ENCODE results near the gene RNF10.
"Not testable (repeated sequence)": the region's sequence is repeated elsewhere in the genome, so short reads cannot be mapped to it uniquely, and the experiment has no call there.

Gene RNF10

GRCh38 chr12:120581998-120582397 lies 47.8 kb downstream of the RNF10 start:
- no peak for DNase-seq

- DNase-seq, result peak; percentile 54
Measured at GRCh38 chr12:120583478-120584030, 49.4 kb downstream of the RNF10 start.

GRCh38 chr12:120584343-120585149 lies 50.4 kb downstream of the RNF10 start:
- no peak for DNase-seq

GRCh38 chr12:120586206-120586605 lies 52.0 kb downstream of the RNF10 start:
- DNase-seq, result no peak

GRCh38 chr12:120586860-120587259 lies 52.7 kb downstream of the RNF10 start:
- DNase-seq, result no peak

- DNase-seq, result no peak
Measured at GRCh38 chr12:120588371-120588770, 54.2 kb downstream of the RNF10 start.

- DNase-seq, result no peak
Measured at GRCh38 chr12:120588948-120589930, 55.1 kb downstream of the RNF10 start.

- no peak for DNase-seq
Measured at GRCh38 chr12:120590741-120591407, 56.7 kb downstream of the RNF10 start.

- no peak for DNase-seq
Measured at GRCh38 chr12:120592121-120593049, 58.2 kb downstream of the RNF10 start.

- DNase-seq, result no peak
Measured at GRCh38 chr12:120596901-120597300, 62.7 kb downstream of the RNF10 start.

- no peak for DNase-seq
Measured at GRCh38 chr12:120597861-120598260, 63.7 kb downstream of the RNF10 start.

GRCh38 chr12:120598674-120599463 lies 64.7 kb downstream of the RNF10 start:
- no peak for DNase-seq

GRCh38 chr12:120599672-120600552 lies 65.8 kb downstream of the RNF10 start:
- DNase-seq, result no peak

GRCh38 chr12:120602416-120602815 lies 68.3 kb downstream of the RNF10 start:
- not testable (repeated sequence) for DNase-seq

- no peak for DNase-seq
Measured at GRCh38 chr12:120610560-120610959, 76.4 kb downstream of the RNF10 start.

- DNase-seq, result not testable (repeated sequence)
Measured at GRCh38 chr12:120611534-120611933, 77.4 kb downstream of the RNF10 start.

- no peak for DNase-seq
Measured at GRCh38 chr12:120614848-120615247, 80.7 kb downstream of the RNF10 start.

GRCh38 chr12:120617193-120617592 lies 83.0 kb downstream of the RNF10 start:
- DNase-seq, result not testable (repeated sequence)

GRCh38 chr12:120617767-120618166 lies 83.6 kb downstream of the RNF10 start:
- DNase-seq, result not testable (repeated sequence)

All from 8988T (cell line).